Stimulated activated CD8-positive, alpha-beta memory T cell treated with anti-CD3 and anti-CD28 coated beads, Interleukin-12 subunit alpha, Interleukin-12 subunit beta, amount 100 ng/mL, for 24 hours (primary cell): Measurements from ENCODE around the gene REC114.
"Not testable (repeated sequence)": the region's sequence is repeated elsewhere in the genome, so short reads cannot be mapped to it uniquely, and the experiment has no call there.

Experiments used
- DNase-seq: peaks from one replicate; pipeline ENCODE4 v3.0.0-alpha.2; 2020; ENCODE audit errors: extremely low read depth

Gene REC114, protein sequence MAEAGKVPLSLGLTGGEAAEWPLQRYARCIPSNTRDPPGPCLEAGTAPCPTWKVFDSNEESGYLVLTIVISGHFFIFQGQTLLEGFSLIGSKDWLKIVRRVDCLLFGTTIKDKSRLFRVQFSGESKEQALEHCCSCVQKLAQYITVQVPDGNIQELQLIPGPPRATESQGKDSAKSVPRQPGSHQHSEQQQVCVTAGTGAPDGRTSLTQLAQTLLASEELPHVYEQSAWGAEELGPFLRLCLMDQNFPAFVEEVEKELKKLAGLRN

DNA sequence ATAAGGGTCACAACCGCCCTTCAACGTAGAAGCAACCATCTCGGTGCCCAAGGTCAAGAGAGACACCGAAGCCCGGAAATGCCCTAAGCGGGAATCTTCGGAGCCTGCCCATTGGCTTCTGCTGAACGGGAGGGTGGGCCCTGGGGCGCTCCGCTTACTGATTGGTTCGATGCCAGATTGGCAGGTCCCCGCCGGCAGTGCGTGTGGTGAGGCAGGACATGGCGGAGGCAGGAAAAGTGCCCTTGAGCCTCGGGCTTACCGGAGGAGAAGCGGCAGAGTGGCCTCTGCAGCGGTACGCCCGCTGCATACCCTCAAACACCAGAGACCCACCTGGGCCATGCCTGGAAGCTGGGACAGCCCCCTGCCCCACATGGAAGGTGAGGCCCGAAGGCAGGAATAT is at the start of gene REC114:
Gene REC114, plus strand, starts transcription at position 197 of the 400 bp plus-strand sequence. Its CDS starts 22 bp downstream, at position 219.
- no peak for DNase-seq

DNA sequence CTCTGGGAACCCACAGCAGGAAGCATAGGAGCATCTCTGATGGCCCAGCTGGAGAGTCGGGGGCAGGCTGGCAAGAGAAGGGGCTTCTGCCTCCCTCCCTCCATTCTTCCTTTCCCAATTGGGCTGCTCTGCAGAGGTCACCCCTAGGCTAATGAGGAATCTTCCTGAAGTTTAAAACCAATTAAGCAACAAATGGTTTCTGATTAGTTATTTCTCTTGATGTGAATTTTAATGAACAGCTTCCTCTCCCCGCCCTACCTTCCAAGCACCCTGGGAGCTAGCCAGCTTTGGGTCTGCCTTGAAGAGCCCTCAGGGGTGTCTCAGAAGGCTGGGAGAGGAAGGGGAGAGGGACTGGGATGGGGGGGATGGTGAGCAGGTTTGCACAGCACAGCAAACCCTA is 49.6 kb upstream of the REC114 start:
- no peak for DNase-seq

DNA sequence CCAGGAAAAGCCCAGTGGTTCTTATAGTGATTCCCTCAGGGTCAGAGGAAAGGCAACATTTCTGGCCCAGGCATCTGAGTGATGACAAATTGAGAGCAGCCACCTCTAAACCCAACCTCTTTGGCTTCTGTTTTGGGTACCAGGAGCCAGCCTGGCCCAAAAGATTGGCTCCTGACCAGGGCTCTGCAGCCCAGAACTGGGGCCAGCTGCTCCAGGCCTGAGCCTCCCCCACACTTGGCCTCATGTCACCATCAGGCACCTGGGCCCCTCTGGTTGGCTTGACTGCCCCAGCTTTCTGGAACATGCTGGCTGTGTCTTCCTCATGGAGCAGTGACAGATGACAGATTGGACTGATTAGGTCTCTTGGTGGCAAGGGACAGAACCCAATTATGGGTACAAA is 48.2 kb upstream of the REC114 start:
- no peak for DNase-seq

DNA sequence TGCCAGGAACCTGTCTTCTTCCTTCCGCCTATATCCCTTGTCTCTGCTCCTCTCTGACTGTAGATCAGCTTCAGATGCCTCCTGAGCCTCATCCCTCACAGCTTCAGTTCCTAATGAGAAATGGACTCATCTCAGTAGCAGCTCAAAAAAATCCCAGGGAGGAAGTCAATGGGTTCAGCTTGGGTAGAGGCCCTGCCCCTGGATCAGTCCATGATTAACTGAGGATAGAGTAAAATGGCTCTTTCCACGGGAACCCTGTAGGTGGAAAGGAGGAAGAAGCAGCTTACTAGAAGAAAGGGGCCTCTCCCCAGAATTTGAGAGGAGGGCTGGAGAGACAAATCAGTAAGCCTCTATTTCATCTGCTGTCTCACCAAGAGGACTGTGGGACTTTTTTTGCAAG is 47.3 kb upstream of the REC114 start:
- no peak for DNase-seq

DNA sequence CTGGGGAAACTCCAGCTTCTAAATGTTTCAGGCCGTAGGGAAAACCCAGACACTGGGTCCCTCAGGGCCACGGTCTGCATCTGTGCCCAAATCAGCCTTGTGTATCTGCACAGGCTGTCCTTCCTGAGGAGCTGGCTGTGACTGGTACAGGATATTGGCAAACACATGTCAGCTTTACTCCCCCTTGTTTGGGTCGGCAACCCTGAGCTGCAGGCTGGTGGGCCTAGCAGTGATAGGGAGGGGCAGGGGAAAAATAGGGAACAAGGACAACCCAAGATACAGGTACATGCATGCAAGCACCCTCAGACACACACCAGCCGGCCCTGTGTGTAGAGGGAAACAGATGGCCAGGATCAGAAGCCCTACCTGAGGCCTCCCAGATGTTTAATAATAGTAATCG is 45.5 kb upstream of the REC114 start:
- DNase-seq: no peak

DNA sequence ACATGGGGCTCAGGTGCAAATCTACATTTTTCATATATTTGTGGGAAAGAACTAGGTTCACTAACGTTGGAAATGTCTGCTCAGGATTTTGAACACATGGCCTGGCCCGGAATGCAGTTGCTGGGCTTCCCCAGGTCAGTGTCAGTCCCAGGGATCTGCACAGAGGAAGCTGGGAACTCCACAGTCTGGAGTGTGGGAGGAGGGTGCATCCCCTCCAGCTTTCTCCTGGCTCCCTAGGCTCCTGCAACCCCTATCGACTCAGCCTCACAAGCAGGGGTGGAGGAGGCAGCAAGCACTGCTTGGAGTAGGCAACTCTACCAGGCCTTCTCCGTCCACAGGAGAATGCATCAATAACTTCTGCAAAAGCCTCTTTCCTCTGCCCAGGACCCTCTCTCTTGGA is 44.1 kb upstream of the REC114 start:
- DNase-seq: no peak

DNA sequence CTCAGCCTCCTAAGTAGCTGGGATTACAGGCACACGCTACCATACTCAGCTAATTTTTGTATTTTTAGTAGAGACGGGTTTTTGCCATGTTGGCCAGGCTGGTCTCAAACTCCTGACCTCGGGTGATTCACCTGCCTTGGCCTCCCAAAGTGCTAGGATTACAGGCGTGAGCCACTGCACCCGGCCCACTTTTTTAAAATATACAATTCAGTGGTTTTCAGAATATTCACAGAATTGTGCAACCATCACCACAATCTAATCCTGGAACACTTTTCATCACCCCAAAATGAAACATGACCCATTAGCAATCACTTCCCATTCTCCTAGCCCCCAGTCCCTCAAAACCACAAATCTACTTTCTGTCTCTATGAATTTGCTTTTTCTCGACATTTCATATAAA is 42.7 kb upstream of the REC114 start:
- DNase-seq: not testable (repeated sequence)

DNA sequence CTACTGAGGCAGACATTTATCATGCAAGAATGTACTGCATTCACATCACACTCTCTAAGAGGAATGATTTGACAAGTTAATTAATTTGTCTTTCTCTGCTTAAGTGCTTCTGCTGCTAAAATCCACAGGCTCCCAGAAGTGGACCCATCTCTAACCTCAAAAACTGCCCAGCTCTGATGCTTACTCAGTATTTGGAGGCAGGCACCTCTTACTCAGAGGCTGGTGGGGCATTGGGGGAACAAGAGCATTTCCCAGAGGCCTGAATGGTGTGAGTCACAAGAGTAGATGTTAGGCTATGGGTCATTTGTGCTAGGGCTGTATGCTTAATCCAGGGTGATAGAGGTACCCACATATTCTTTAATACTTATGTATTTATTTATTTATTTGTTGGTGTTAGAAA is 39.8 kb upstream of the REC114 start:
- no peak for DNase-seq

DNA sequence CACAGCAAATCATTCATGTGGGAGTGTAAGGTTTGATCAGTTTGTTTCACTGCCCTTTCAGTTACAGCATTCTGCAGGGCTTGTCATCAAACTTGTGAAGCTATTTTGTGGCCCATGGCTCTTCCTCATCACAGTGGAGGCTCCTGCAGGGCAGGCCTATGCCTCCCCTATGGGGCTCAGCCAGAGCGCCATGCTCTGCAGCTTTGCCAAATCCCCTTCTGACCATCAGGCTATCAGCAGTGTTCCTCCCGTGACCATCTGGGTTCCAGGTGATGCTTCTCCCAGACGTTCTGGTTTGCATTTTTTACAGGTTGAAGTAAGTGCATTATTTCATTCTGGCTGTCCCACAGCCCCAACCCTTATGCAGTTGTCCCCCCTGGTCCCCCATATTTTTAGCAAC is 28.1 kb upstream of the REC114 start:
- no peak for DNase-seq

DNA sequence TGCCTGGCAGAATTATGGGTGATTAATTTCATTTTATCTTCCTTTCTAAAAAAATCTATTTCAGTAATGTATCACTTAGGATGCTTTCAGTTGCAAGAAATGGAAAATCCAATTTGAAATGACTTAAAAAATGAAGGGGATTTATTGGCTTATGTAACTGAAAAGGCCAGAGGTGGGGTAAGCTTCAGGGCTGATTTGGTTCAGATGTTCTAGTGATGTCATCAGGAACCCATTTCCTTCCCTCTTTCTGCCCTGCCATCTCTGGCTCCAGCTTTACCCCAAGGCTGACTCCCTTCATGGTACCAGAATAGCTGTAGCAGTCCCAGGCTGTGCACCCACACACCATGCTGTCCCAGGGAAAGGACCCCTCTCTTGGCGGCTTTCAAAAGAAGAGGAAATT is 18.5 kb upstream of the REC114 start:
- no peak for DNase-seq

DNA sequence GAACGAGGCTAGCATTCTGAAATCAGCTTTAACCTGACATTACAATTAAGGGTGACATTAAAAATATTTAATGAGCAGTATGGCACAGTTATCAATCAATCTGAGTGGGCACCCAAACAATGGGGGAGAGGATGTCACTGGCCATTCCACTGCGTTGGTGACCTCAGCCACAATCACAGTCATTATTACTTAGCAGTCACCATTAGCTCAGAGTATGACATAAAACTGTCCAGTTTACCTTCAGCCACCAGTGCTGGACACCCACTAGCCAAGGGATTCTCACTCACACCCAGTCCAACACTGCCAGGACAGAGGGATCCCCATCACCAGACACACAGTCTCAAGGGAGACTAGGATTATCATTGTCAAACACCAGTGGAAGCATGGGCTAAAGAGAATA is 17.5 kb upstream of the REC114 start:
- no peak for DNase-seq

DNA sequence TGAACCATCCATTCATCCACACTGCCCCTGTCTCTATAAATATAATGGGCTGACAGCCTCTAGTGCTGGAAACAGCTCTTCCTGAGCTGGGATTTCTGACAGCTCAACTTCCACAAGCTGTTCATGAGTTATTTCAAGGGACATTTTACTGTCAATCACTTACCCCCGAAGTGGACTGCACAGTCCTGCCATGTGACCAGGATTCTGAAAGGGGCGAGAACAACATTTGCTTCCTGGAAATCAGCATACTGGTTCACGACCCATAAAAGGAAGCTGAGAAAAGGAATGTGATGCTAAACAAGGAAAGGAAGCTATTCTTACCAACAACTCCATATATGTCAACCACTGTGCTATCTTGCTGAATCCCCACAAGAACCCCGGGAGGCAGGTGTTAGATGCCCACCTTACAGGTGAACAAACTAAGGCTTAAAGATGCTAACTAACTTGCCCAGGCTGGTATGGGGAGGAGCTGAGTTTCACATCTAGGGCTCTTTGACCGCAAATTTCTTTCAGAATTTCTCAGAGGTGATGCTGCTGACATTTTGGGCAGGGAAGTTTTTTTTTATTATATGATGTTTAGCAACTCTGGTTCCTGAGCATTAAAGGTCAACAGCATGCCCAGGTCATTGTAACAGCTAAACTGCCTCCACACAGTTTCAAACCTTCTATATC is 16.5 kb upstream of the REC114 start:
- no peak for DNase-seq

DNA sequence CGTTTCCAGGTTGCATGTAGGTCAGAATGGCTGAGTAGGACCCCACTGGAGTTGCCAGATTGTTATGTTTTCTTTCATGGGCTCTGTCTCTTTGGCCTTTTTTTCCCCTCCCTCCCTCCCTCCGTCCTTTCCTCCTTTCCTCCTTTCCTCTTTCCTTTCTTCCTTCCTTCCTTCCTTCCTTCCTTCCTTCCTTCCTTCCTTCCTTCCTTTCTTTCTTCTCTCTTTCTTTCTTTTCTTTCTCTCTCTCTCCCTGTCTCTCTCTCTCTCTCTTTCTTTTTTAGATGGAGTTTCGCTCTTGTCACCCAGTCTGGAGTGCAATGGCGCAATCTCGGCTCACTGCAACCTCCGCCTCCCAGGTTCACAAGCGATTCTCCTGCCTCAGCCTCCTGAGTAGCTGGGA is 11.6 kb upstream of the REC114 start:
- not testable (repeated sequence) for DNase-seq

DNA sequence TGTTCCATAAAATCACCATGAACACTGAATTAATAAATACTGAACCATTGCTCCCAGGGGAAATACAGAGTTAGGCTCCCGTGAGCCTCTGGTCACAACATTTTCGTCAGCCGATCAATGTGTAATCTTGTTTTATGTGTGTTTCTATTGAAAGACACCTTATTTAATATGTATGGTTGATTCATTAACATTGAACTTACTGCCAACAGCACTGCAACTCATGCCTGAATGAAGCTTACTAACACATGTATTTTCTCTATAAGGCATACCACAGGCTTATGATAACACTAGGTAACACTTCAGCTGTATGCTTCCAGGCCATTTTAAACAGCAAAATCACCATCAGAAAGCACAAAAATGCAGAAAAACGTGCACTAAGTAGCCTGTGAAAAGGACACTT is 9.1 kb upstream of the REC114 start:
- DNase-seq: no peak

DNA sequence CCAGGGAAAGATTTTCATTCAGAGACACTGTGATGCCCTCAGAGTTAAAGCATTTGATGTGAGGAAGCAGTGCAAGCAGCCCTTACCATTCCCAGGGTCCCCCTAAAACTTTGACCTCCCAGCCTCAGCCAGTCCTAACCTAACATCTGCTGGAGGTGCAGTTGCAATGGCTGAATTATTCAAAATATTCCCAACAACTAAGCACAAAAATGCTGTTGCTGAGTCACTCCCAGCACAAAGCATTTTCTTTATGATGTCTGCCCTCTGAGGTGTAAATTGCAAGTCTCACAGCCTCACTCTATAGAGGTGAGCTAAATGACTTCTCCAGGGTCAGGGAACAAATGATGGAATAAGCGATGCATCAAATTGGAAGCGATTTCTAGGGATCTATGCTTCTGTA is 6.4 kb upstream of the REC114 start:
- DNase-seq: no peak

DNA sequence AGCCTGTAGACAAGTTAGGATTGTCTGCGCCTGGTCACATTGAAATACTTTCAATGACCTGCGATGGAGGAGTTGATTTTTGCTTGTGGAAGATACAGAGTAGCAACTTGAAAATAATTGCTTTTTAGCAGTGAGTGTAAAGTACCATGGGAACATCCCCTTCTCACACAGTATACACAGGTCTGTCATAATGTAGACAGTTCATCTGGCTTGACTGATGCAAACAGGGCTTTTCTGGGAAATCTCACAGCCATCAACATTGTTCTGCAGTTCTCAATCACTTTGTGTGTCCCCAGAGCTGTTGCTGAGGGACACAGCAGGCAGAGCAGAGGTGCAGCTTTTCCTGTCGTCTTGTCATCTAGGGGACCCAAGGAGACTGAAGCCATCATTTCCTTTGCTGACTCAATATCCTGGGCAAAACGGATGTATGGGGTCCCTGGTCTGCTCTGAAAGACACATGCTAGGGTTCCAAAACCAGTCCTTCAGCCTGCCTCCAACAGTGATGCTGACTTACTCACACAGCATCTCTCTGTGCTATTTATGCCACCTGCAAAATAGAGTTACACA is 5.3 kb upstream of the REC114 start:
- DNase-seq: no peak

DNA sequence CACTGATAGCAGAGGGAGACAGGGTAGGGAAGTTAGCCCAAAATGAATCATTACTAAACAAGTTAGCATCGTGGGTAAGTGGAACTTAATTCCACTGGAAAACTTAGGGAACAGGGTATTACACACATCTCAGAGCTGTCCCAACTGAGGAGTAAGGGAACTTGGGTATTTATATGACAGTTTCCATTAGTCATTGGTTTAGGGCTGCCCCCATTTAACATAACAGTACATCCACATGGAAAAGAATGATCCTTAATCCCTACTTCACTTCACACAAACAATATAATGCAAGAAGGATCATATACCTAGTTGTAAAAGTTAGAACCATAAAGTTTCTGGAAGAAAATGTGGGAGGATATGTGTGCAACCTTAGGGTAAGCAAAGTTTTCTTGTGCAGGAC is 4.3 kb upstream of the REC114 start:
- no peak for DNase-seq

DNA sequence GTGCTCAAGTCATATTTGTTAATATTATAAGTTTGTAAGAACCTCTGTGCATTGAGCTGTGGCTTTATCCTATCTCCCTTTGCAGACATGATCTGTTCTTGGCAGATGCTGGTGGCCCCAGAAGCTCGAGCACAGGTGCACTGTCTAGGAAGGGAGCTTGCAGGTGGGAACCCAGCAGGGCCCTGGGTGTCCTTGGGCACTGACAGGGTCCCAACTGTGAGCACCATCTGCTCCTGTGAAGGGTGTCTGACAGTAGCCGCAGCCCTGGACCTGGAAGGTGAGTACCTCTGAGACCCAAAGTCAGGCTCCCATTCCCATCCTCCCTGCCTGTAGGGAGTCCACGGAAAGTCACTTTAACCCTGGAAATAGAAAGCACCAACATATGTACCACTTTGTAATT is 2.4 kb upstream of the REC114 start:
- DNase-seq: no peak

DNA sequence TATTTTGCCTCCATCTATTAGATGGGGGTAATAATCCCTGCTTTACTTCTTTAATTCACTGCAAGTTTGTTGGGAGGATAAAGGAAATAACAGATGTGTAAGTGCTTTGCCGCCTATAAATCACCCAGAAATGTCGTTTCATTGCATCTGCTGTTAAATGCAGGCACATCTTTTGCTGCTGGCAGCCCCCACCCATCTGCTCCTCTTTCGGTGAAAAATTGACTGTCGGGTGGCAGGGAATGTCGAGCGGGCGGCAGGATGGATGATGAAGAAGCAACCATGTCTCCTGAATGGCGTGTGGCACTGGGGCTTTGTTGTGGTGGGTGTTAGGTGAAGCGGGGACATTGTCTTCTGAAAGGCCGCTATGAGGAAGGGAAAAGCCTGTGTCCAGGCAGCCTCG is 543 bp upstream of the REC114 start:
- DNase-seq: no peak

DNA sequence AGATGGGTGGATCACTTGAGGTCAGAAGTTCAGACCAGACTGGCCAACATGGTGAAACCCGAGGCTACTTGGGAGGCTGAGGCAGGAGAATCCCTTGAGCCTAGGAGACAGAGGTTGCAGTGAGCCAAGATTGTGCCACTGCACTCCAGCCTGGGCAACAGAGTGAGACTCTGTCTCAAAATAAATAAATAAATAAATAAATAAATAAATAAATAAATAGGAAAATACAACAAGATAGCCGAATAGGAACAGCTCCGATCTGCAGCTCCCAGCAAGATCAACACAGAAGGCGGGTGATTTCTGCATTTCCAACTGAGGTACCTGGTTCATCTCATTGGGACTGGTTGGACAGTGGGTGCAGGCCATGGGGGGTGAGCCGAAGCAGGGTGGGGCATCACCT is 4.5 kb downstream of the REC114 start:
- DNase-seq: not testable (repeated sequence)

DNA sequence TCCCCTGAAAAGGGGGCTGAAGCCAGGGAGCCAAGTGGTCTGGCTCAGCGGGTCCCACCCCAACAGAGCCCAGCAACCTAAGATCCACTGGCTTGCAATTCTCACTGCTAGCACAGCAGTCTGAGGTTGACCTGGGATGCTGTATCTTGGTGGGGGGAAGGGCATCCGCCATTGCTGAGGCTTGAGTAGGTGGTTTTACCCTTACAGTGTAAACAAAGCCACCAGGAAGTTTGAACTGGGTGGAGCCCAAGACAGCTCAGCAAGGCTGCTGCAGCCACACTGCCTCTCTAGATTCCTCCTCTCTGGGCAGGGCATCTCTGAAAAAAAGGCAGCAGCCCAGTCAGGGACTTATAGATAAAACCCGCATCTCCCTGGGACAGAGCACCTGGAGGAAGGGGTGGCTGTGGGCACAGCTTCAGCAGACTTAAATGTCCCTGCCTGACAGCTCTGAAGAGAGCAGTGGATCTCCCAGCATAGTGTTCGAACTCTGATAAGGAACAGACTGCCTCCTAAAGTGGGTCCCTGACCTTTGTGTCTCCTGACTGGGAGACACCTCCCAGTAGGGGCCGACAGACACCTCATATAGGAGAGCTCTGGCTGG is 5.3 kb downstream of the REC114 start:
- not testable (repeated sequence) for DNase-seq

DNA sequence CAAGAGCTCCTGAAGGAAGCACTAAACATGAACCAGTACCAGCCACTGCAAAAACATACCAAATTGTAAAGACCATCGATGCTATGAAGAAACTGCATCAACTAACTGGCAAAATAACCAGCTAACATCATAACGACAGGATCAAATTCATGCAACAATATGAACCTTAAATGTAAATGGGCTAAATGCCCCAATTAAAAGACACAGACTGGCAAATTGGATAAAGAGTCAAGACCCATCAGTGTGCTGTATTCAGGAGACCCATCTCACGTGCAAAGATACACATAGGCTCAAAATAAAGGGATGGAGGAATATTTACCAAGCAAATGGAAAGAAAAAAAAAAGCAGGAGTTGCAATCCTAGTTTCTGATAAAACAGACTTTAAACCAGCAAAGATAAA is 7.0 kb downstream of the REC114 start:
- not testable (repeated sequence) for DNase-seq

DNA sequence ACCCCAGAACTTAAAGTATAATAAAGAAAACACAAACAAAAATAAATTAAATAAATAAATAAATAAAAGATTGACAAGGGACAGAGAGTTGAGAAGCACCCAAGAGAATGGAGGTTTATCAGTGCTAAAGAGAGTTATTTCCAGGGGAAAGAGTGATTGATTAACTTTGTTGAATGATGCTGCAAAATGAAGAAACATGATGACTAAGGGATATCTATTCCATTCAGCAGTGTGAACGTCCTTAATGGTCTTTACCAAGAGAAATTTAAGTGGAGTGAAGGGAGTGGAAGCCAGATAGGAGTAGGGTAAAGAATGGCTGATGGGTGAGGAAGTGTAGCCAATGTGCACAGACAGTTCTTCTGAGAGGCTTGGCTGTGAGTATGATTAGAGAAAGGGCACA is 11.1 kb downstream of the REC114 start:
- no peak for DNase-seq
